Measurements from ENCODE around the gene ADGRV1.

- TF ChIP-seq CTCF (IDR thresholded peaks at IDR 0.05; ENCODE audit: extremely low read depth in 1 of 2, insufficient read depth in 1 of 2, low read depth in 1 of 2, low read length in 2 of 2) (no peak), MAX (IDR thresholded peaks at IDR 0.05; ENCODE audit: insufficient read depth, insufficient read length) (no peak), EZH2 (IDR thresholded peaks at IDR 0.05; ENCODE audit: borderline replicate concordance, low read depth, low read length, severe bottlenecking) (no peak), POLR2A (IDR thresholded peaks at IDR 0.05; ENCODE audit: low read depth, low read length) (no peak), MYC (IDR thresholded peaks at IDR 0.05; ENCODE audit: low read depth, low read length) (no peak), JUN (IDR thresholded peaks at IDR 0.05; ENCODE audit: borderline replicate concordance, insufficient read depth, insufficient read length, low read depth) (no peak)
Observed at GRCh38 chr5:90557871-90558270, 726 bp upstream of the ADGRV1 start.
